Stimulated activated CD4-positive, alpha-beta T cell treated with anti-CD3 and anti-CD28 coated beads, Interleukin-2, amount 100 ng/mL, for 4 hours (primary cell): Measurements from ENCODE around the gene KCNG2.
"Not testable (repeated sequence)": the region's sequence is repeated elsewhere in the genome, so short reads cannot be mapped to it uniquely, and the experiment has no call there.

Experiments used
- DNase-seq: peaks from one replicate; pipeline ENCODE4 v3.0.0-alpha.2; 2020; ENCODE audit warnings: low read depth

KCNG2 gene

GRCh38 chr18:79797518-79798345 lies at the start of gene KCNG2:
Gene KCNG2, plus strand, starts transcription at chr18:79797938. Its CDS starts 65,730 bp downstream, at chr18:79863668.
- DNase-seq = no peak

GRCh38 chr18:79748321-79749180 lies 49.2 kb upstream of the KCNG2 start:
- DNase-seq = no peak

GRCh38 chr18:79749251-79750191 lies 48.2 kb upstream of the KCNG2 start:
- DNase-seq = no peak

- DNase-seq = no peak
Measured at GRCh38 chr18:79750980-79751571, 46.7 kb upstream of the KCNG2 start.

- DNase-seq = not testable (repeated sequence)
Measured at GRCh38 chr18:79751918-79752578, 45.7 kb upstream of the KCNG2 start.

- not testable (repeated sequence) for DNase-seq
Measured at GRCh38 chr18:79752946-79753345, 44.8 kb upstream of the KCNG2 start.

- no peak for DNase-seq
Measured at GRCh38 chr18:79753391-79753851, 44.3 kb upstream of the KCNG2 start.

- no peak for DNase-seq
Measured at GRCh38 chr18:79754022-79754761, 43.5 kb upstream of the KCNG2 start.

- DNase-seq = no peak
Measured at GRCh38 chr18:79754831-79755351, 42.8 kb upstream of the KCNG2 start.

- DNase-seq = no peak
Measured at GRCh38 chr18:79755496-79756142, 42.1 kb upstream of the KCNG2 start.

- DNase-seq = no peak
Measured at GRCh38 chr18:79756143-79756500, 41.6 kb upstream of the KCNG2 start.

- DNase-seq = no peak
Measured at GRCh38 chr18:79756826-79757225, 40.9 kb upstream of the KCNG2 start.

GRCh38 chr18:79760348-79760747 lies 37.4 kb upstream of the KCNG2 start:
- no peak for DNase-seq

GRCh38 chr18:79760881-79761280 lies 36.9 kb upstream of the KCNG2 start:
- DNase-seq = no peak

- no peak for DNase-seq
Measured at GRCh38 chr18:79763407-79763806, 34.3 kb upstream of the KCNG2 start.

GRCh38 chr18:79764131-79764530 lies 33.6 kb upstream of the KCNG2 start:
- DNase-seq = no peak

- DNase-seq = no peak
Measured at GRCh38 chr18:79765491-79766245, 32.1 kb upstream of the KCNG2 start.

- DNase-seq = no peak
Measured at GRCh38 chr18:79766308-79766707, 31.4 kb upstream of the KCNG2 start.

GRCh38 chr18:79768745-79769144 lies 29.0 kb upstream of the KCNG2 start:
- DNase-seq = no peak
